Natural killer cell (primary cell): ENCODE data around the gene WDR54. TPM values are rescaled to one million over a fixed set of nuclear protein-coding genes. Genes with fewer than 3 reads are reported as not detected.
"Not testable (repeated sequence)": the region's sequence is repeated elsewhere in the genome, so short reads cannot be mapped to it uniquely, and the experiment has no call there.

ENCODE experiments used
- ATAC-seq, 3 donors: fragments of 150-1000 bp in 2 of 3; fragments of 200-7000 bp in 1 of 3; cut with Tn5 transposase; 1 replicate in 1 of 3; 2 replicates in 2 of 3; pipeline ENCODE4 v1.10.0; 2021; ENCODE audit warnings: mild to moderate bottlenecking in 2 of 3, moderate library complexity in 2 of 3
- DNase-seq, 2 donors: peaks; one replicate each; pipeline versions ENCODE4 v3.0.0 to v3.0.0-alpha.2; 2013 to 2021; ENCODE audit warnings: mixed read lengths in 1 of 2
- H3K27ac ChIP-seq: one replicate; pipeline ENCODE4 v1.5.1; 2013; ENCODE audit warnings: mild to moderate bottlenecking, low read length
- H3K27me3 ChIP-seq: one replicate; pipeline ENCODE4 v1.6.1; 2013; ENCODE audit warnings: low read length; ENCODE audit not compliant: control insufficient read depth, insufficient read depth
- H3K36me3 ChIP-seq: one replicate; pipeline ENCODE4 v1.6.1; 2013; ENCODE audit warnings: low read length; ENCODE audit not compliant: control insufficient read depth, insufficient read depth
- H3K4me1 ChIP-seq: one replicate; pipeline ENCODE4 v1.6.1; 2013; ENCODE audit warnings: low read length; ENCODE audit not compliant: control insufficient read depth, insufficient read depth
- H3K4me3 ChIP-seq: one replicate; pipeline ENCODE4 v1.5.1; 2013; ENCODE audit warnings: low read length
- H3K9me3 ChIP-seq: one replicate; pipeline ENCODE4 v1.6.1; 2013; ENCODE audit warnings: low read length; ENCODE audit not compliant: control insufficient read depth, insufficient read depth
- H3K27ac Mint-ChIP-seq, 2 donors: one replicate each; pipeline ENCODE4 v1.8.0; 2022; ENCODE audit warnings: mild to moderate bottlenecking in 2 of 2, mixed read lengths in 2 of 2, moderate library complexity in 1 of 2
- H3K27me3 Mint-ChIP-seq, 2 donors: one replicate each; pipeline ENCODE4 v1.8.0; 2022; ENCODE audit warnings: low read depth in 2 of 2, mixed read lengths in 2 of 2
- H3K36me3 Mint-ChIP-seq: one replicate; pipeline ENCODE4 v1.8.0; 2022; ENCODE audit warnings: mixed read lengths
- H3K4me1 Mint-ChIP-seq, 2 donors: one replicate each; pipeline ENCODE4 v1.8.0; 2022; ENCODE audit warnings: mixed read lengths in 2 of 2
- H3K4me3 Mint-ChIP-seq: one replicate; pipeline ENCODE4 v1.8.0; 2022; ENCODE audit warnings: mild to moderate bottlenecking, moderate library complexity, mixed read lengths
- H3K9me3 Mint-ChIP-seq, 2 donors: one replicate each; pipeline ENCODE4 v1.8.0; 2022; ENCODE audit warnings: mixed read lengths in 2 of 2
- WGBS: methylation state at CpG from one replicate; pipeline ENCODE4 v1.1.7; 2013; ENCODE audit warnings: missing lambda C conversion rate; ENCODE audit not compliant: insufficient coverage; 5-methylcytosine and 5-hydroxymethylcytosine counted together
- intact Hi-C: fragments of 100-400 bp; cut with micrococcal nuclease; formaldehyde crosslinking; loops from one replicate; pipeline ENCODE4 v1.14.2; 2022
- total RNA-seq, 4 donors: library from RNA; stranded (reverse); fragments of 120-200 nt in 1 of 4; gene quantifications; one replicate each; pipeline versions ENCODE4 v1.2.3 to v1.2.4, GENCODE V29; 2013 to 2022
- TF ChIP-seq, protein P1 (sequence below): fragments of 200-600 bp; IDR thresholded peaks from one replicate; pipeline ENCODE4 v1.8.0; 2022; ENCODE audit warnings: antibody characterized with exemption

WDR54 gene
- total RNA-seq, 3 donors from 2014 or later (not counting 1 experiment from before 2014, with no cell fraction given), result 28.0 to 35.3 (median 28.0) TPM

DNA sequence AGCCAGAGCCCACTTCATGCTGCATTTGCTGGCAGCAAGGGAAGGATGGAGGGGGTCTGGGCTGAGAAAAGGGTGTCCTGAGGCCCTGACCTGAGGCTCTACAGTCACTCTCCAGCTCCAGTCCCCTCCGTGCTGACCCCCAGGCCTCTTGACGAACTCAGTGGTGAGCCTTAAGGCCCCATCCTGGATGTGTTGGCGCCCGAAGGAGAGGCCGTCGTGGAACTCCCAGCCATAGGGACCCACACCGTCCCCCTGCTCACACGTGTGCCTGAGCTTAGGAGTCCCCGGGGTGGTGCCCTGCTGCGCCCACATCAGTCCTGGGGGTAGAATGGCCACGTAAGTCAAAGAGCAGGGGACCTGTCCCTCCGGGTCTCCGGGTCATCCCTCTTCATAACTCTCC, 42.9 kb downstream of the WDR54 start:
- Histone ChIP-seq H3K4me1 (peaks cover 22% of the 10 kb centered on the region), H3K27ac (peak overlapping the region; percentile 88), H3K9me3 (no peaks in the 10 kb centered on the region), H3K27me3 (no peaks in the 10 kb centered on the region), H3K4me3 (peak overlapping the region; percentile 85), H3K36me3 (peaks cover 10% of the 10 kb centered on the region)
- H3K36me3 Mint-ChIP-seq, result no peaks in the 10 kb centered on the region
- intact Hi-C loops, result no loop called here
- no peaks in the 10 kb centered on the region for H3K9me3 Mint-ChIP-seq
- DNase-seq (peak in 1 of 2 donors; percentile 22), ATAC-seq (no peak)
- TF ChIP-seq, protein P1, sequence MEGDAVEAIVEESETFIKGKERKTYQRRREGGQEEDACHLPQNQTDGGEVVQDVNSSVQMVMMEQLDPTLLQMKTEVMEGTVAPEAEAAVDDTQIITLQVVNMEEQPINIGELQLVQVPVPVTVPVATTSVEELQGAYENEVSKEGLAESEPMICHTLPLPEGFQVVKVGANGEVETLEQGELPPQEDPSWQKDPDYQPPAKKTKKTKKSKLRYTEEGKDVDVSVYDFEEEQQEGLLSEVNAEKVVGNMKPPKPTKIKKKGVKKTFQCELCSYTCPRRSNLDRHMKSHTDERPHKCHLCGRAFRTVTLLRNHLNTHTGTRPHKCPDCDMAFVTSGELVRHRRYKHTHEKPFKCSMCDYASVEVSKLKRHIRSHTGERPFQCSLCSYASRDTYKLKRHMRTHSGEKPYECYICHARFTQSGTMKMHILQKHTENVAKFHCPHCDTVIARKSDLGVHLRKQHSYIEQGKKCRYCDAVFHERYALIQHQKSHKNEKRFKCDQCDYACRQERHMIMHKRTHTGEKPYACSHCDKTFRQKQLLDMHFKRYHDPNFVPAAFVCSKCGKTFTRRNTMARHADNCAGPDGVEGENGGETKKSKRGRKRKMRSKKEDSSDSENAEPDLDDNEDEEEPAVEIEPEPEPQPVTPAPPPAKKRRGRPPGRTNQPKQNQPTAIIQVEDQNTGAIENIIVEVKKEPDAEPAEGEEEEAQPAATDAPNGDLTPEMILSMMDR, result no peak
- H3K4me3 Mint-ChIP-seq, result peak overlapping the region; percentile 96
- peaks cover 16 to 33% of the 10 kb centered on the region in 2 donors for H3K4me1 Mint-ChIP-seq
- H3K27ac Mint-ChIP-seq, result peak overlapping the region; percentile 97
- 12% methylated on average over 13 of the region's 13 CpGs for WGBS
- H3K27me3 Mint-ChIP-seq, result no peaks in the 10 kb centered on the region

DNA sequence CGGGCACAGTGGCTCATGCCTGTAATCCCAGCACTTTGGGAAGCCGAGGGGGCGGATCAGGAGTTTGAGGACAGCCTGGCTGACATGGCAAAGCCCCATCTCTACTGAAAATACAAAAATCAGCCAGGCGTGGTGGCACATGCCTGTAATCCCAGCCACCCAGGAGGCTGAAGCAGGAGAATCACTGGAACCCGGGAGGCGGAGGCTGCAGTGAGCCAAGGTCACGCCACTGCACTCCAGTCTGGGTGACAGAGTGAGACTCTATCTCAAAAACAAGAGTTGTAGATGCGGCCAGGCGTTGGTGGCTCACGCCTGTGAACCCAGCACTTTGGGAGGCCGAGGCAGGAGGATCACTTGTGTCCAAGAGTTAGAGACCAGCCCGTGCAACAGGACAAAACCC, 49.2 kb downstream of the WDR54 start:
- peaks cover 29% of the 10 kb centered on the region for H3K4me1 ChIP-seq

DNA sequence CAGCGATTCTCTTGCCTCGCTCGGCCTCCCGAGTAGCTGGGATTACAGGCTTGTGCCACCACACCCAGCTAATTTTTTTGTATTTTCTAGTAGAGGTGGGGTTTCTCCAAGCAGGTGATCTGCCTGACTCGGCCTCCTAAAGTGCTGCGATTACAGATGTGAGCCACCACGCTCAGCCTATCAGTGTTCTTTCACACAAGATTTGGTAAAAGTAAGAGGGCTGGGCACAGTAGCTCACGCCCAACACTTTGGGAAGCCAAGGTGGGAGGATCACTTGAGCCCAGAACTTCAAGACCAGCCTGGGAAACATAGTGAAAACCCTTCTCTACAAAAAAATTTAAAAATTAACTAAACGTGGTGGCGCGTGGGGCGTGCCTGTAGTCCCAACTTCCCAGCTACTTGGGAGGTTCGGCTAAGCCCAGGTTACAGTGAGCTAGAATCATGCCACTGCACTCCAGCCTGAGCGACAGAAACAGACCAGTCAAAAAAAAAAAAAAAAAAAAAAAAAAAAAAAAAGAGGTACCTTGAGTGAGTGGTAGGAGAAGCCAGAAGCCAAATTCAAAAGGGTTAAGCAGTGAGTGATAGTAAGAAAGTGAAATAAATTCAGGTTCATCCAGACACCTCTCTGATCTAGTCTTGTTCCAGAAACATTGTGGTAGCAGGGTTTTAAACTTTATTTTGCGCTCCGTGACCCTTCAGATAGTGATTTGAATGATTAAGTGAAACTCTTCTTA, 50.0 kb downstream of the WDR54 start:
- H3K27ac Mint-ChIP-seq, result peak overlapping the region; percentile 97 to 98
- Histone ChIP-seq H3K4me1 (peaks cover 24% of the 10 kb centered on the region), H3K4me3 (peak overlapping the region; percentile 50), H3K27ac (peak overlapping the region; percentile 82), H3K36me3 (peaks cover 14% of the 10 kb centered on the region), H3K27me3 (no peaks in the 10 kb centered on the region), H3K9me3 (no peaks in the 10 kb centered on the region)
- DNase-seq, result no peak
- peaks cover 22 to 27% of the 10 kb centered on the region in 2 donors for H3K4me1 Mint-ChIP-seq
- 74% methylated on average over 14 of the region's 16 CpGs for WGBS
- intact Hi-C loops, result loop anchor here (1.0 kb wide), 2 partner anchors 12 to 13 kb away; partner anchors contain the start of genes TTC31 and WBP1
- peak overlapping the region; percentile 95 for H3K4me3 Mint-ChIP-seq
- H3K36me3 Mint-ChIP-seq, result no peaks in the 10 kb centered on the region
- TF ChIP-seq, protein P1, result no peak
- peak in 1 of 3 donors; percentile 20 for ATAC-seq
- H3K27me3 Mint-ChIP-seq, result no peaks in the 10 kb centered on the region
- H3K9me3 Mint-ChIP-seq, result no peaks in the 10 kb centered on the region

More for the DNA sequence above, 49.2 kb downstream of the WDR54 start:
- H3K36me3 Mint-ChIP-seq, H3K27me3 ChIP-seq, intact Hi-C loops, DNase-seq, H3K27me3 Mint-ChIP-seq, H3K4me3 ChIP-seq, ATAC-seq, H3K9me3 ChIP-seq, H3K27ac ChIP-seq, H3K9me3 Mint-ChIP-seq: not testable (repeated sequence)
- 96% methylated on average over 11 of the region's 12 CpGs for WGBS
- H3K4me1 Mint-ChIP-seq, result peaks cover 23 to 31% of the 10 kb centered on the region in 2 donors
- peaks cover 14% of the 10 kb centered on the region for H3K36me3 ChIP-seq
- peak overlapping the region; percentile 64 to 86 for H3K27ac Mint-ChIP-seq
- H3K4me3 Mint-ChIP-seq, result peak overlapping the region; percentile 74

DNA sequence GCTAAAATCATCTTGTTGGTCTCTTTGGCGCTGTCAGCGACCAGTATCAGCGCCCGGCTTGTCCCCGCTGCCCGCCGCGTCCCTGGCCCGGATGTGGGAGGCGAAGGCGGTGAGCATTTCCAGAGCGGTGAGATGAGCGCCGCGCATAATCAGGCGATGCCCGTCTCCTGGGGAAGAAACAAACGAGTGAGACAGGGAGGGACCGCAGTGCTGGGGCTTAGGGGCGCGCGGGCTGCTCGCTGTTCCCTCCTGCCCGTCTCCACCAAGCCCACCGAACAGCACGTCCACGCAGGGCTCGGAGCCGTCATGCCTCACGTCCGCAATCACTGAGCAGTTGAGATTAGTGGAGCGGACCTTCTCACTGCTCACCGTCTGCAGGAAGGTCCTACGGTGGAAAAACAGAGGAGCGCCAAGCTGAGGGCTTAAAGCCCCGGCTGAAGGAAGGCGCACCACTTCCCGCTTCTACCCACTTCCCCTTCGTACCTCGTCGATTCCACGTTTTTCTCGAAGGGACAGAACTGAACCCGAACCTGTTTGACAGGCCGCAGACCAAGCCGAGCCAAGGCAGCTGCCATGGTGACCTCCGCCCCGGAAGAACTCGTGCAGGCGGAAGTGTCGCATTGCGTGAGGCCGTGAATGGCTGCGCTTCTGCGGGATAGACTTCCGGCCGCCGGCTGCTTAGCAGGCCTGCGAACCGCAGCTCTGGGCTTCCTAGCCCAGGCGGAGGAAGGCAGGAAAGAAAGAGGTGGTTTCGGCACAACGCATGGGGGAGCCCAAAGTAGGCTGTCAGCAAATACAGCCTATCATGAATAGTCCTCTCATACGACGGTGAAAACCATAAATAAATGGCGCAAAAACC, 50.8 kb downstream of the WDR54 start, which contains the start of gene MRPL53:
Gene MRPL53, minus strand, starts transcription at position 595 of the 859 bp plus-strand sequence. Its CDS starts 20 bp downstream, at position 575.
- peak within 1 kb of the TSS; percentile 50 for H3K4me3 ChIP-seq
- Mint-ChIP-seq H3K4me3 (peak within 1 kb of the TSS; percentile 95), H3K27ac (peak within 1 kb of the TSS; percentile 97 to 98), H3K27me3 (no peaks in the 10 kb centered on the region), H3K9me3 (no peaks in the 10 kb centered on the region), H3K36me3 (no peaks in the 10 kb centered on the region), H3K4me1 (peaks cover 23 to 27% of the 10 kb centered on the region in 2 donors)
- peak within 1 kb of the TSS; percentile 82 for H3K27ac ChIP-seq
- peaks cover 14% of the 10 kb centered on the region for H3K36me3 ChIP-seq
- H3K9me3 ChIP-seq, result no peaks in the 10 kb centered on the region
- intact Hi-C loops, result loop anchor here (1.0 kb wide), 2 partner anchors 11 to 14 kb away; partner anchors contain the start of genes TTC31 and WBP1
- H3K27me3 ChIP-seq, result no peaks in the 10 kb centered on the region
- ATAC-seq (peak; percentile 90 to 96 (median 94)), DNase-seq (peak; percentile 95 to 99)
- TF ChIP-seq, protein P1, result no peak
- H3K4me1 ChIP-seq, result peaks cover 24% of the 10 kb centered on the region
- WGBS, result under 1% methylated on average over 66 of the region's 66 CpGs
